C4-2B (cell line): ENCODE results near the gene MYG1.

ENCODE experiments used
- CTCF ChIP-seq: fragments of 450-650 bp; conservative IDR thresholded peaks from 2 replicates; pipeline ENCODE4 v1.5.1; 2017; ENCODE audit warnings: mild to moderate bottlenecking
- ZFX ChIP-seq: fragments of 450-650 bp; IDR thresholded peaks from 2 replicates; pipeline ENCODE4 v1.6.1; 2017

GRCh38 chr12:53267306-53267998, 32.0 kb upstream of the MYG1 start:
- TF ChIP-seq CTCF (no peak), ZFX (no peak)
